Fibroblast of lung (primary cell): ENCODE measurements around the gene LTV1.

ENCODE experiments used
- CTCF ChIP-seq, 2 donors: IDR thresholded peaks in 1 of 2; conservative IDR thresholded peaks in 1 of 2; 1 replicate in 1 of 2; 2 replicates in 1 of 2; pipeline ENCODE4 v1.5.1; 2011 to 2012; ENCODE audit warnings: low read length in 2 of 2, control low read depth in 1 of 2, inconsistent platforms in 1 of 2, low read depth in 1 of 2, mild to moderate bottlenecking in 1 of 2
- EZH2 ChIP-seq: IDR thresholded peaks from 2 replicates; pipeline ENCODE4 v1.5.1; 2012; ENCODE audit warnings: low read length, control low read depth, mild to moderate bottlenecking; ENCODE audit errors: missing control alignments

GRCh38 chr6:143894655-143895054 lies 51.5 kb downstream of the LTV1 start:
- TF ChIP-seq CTCF (conservative IDR thresholded peaks at IDR 0.05 in 1 of 2, IDR thresholded peaks at IDR 0.05 in 1 of 2; ENCODE audit: low read depth in 1 of 2, low read length in 2 of 2), result no peak
- no peak for TF ChIP-seq EZH2
